WERI-Rb-1 (cell line): Measurements from ENCODE around the gene ATP4B.
A peak's percentile ranks its signal among the peaks of the same experiment; 100 is the strongest.

Source experiments
- DNase-seq: peaks from one replicate; pipeline ENCODE4 v3.0.0-alpha.2; 2020
- H3K27ac ChIP-seq: fragments of 250-450 bp; sonication (Bioruptor Pico); 2 replicates; pipeline ENCODE4 v1.5.1; 2020; ENCODE audit warnings: mild to moderate bottlenecking, moderate library complexity
- H3K27me3 ChIP-seq: fragments of 250-450 bp; sonication (Bioruptor Pico); 2 replicates; pipeline ENCODE4 v1.5.1; 2021; ENCODE audit warnings: mild to moderate bottlenecking, low read depth, moderate library complexity; ENCODE audit not compliant: insufficient read depth, severe bottlenecking
- H3K36me3 ChIP-seq: fragments of 250-450 bp; sonication (Bioruptor Pico); 2 replicates; pipeline ENCODE4 v1.5.1; 2020; ENCODE audit warnings: mild to moderate bottlenecking, moderate library complexity
- H3K4me3 ChIP-seq: 2 replicates; pipeline ENCODE4 v1.5.1; 2011; ENCODE audit warnings: low read depth, mild to moderate bottlenecking, control low read depth, low read length
- H3K9me3 ChIP-seq: fragments of 250-450 bp; sonication (Bioruptor Pico); 2 replicates; pipeline ENCODE4 v1.5.1; 2021; ENCODE audit warnings: mild to moderate bottlenecking, moderate library complexity; ENCODE audit not compliant: severe bottlenecking
- TF ChIP-seq, protein P1 (sequence below): IDR thresholded peaks from 2 replicates; pipeline ENCODE4 v1.5.1; 2011; ENCODE audit warnings: low read depth, mild to moderate bottlenecking, control low read depth, inconsistent platforms, low read length

The ATP4B gene

DNA sequence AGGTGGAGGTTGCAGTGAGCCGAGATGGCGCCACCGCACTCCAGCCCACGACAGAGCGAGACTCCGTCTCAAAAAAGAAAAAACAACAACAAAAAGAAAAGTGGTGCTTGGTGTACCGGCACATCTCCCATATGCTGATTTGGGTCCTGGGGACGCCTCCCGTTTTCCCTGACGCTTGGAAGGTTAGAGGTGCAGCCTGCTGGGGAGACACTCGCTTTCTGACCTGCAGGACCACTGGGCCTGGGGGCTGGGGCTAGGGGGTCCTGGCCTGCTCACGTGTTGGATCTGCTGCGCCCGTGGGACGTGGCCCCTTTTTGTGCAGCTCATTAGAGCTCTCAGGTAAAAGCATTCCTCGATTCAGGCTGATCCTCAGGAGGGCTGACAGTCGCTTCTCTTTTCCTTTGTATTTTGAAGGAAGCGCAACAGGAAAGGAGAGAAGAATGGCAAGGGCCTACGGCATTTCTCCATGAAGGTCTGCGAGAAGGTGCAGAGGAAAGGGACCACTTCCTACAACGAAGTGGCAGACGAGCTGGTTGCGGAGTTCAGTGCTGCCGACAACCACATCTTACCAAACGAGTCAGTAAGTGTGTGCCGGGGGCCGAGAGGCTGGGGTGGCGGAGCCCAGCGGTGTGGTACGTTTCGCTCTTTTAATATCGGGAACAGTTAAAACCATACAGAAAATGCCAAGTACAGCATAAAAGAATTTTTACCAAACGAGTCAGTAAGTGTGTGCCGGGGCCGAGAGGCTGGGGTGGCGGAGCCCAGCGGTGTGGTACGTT is 25.1 kb downstream of the ATP4B start:
- TF ChIP-seq, protein P1, sequence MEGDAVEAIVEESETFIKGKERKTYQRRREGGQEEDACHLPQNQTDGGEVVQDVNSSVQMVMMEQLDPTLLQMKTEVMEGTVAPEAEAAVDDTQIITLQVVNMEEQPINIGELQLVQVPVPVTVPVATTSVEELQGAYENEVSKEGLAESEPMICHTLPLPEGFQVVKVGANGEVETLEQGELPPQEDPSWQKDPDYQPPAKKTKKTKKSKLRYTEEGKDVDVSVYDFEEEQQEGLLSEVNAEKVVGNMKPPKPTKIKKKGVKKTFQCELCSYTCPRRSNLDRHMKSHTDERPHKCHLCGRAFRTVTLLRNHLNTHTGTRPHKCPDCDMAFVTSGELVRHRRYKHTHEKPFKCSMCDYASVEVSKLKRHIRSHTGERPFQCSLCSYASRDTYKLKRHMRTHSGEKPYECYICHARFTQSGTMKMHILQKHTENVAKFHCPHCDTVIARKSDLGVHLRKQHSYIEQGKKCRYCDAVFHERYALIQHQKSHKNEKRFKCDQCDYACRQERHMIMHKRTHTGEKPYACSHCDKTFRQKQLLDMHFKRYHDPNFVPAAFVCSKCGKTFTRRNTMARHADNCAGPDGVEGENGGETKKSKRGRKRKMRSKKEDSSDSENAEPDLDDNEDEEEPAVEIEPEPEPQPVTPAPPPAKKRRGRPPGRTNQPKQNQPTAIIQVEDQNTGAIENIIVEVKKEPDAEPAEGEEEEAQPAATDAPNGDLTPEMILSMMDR, result no peak
- H3K9me3 ChIP-seq, result no peaks in the 10 kb centered on the region
- DNase-seq, result no peak
- H3K27ac ChIP-seq, result no peak overlapping the region
- no peak overlapping the region for H3K4me3 ChIP-seq
- no peaks in the 10 kb centered on the region for H3K27me3 ChIP-seq
- H3K36me3 ChIP-seq, result peaks cover 100% of the 10 kb centered on the region

DNA sequence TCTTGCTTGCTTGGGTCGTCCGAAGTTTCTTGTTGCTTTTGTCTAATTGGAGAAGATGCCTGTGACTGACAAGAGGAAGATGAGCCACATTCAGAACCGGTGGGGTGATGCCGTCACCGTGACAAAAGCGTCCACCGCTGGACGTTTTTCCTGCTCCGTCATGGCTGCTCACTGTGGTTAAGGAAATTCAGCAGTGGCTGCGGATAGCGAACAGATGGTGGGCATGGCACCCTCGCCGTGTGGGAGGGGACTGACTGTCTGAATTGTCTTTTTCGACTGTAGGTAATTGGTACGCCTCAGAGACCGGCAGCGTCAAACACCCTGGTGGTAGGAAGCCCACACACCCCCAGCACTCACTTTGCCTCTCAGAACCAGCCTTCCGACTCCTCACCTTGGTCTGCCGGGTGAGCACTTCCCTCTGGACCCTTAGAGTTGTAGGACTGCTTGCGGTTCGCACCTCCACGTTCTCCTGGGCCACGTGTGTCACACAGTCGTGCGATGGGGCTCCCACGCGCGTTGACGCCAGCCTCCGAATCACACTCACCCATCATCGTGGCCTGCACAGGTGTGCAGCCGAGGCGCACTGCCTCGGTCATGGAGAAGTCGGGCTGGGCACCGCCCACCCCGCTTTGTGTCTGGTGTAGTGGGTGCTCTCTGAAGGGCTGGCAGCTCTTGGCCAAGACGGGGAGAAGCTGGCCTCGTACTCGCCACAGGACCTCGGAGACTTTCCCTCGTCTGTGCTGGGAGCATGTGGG is 26.5 kb downstream of the ATP4B start:
- Histone ChIP-seq H3K4me3 (no peak overlapping the region), H3K27me3 (no peaks in the 10 kb centered on the region), H3K36me3 (peaks cover 100% of the 10 kb centered on the region), H3K27ac (no peak overlapping the region), H3K9me3 (no peaks in the 10 kb centered on the region)
- TF ChIP-seq, protein P1, result no peak
- DNase-seq, result no peak

DNA sequence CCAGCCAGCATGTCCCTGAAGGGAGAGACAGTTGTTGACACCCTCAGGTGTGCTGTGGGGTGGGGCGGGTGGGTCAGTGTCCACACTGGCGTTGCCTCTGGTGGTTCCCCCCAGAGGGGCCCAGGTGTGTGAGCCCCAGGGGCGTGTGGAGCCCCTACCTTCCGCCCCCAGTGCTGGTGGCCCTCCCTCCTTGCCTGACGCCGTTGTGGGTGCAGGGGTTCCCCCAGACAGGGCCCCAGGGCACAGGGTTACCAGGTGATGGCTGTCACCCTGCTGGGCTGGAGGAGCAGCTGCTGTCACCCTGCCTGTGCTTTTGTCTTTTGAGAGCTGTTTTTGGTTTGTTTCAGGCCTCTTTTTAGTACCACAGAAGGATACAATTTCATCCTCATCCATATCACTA is 27.2 kb downstream of the ATP4B start:
- Histone ChIP-seq H3K27me3 (no peaks in the 10 kb centered on the region), H3K4me3 (no peak overlapping the region), H3K9me3 (no peaks in the 10 kb centered on the region), H3K36me3 (peaks cover 99% of the 10 kb centered on the region), H3K27ac (no peak overlapping the region)
- DNase-seq, result no peak
- TF ChIP-seq, protein P1, result no peak

DNA sequence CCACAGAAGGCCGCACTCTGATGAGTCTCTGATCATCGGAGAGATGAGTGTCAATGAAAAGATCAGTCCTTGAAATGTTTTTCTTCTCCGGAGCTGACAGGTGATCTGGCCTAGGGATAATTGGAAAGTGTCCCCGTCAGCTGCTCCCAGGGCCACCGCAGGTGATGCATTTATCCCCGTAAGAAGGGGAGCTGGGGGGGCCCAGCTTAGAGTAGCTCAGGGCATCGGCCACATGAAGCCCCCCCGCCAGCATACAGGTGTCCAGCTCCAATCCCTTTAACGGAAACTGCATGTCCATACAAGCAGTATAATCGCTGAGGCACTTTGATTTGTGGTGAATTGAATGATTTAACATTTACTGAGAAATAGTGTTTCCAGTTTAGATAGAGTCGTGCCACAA is 27.7 kb downstream of the ATP4B start:
- no peaks in the 10 kb centered on the region for H3K9me3 ChIP-seq
- peaks cover 94% of the 10 kb centered on the region for H3K36me3 ChIP-seq
- H3K4me3 ChIP-seq, result no peak overlapping the region
- H3K27me3 ChIP-seq, result no peaks in the 10 kb centered on the region
- no peak overlapping the region; the same call in 1 of the 2 replicates for H3K27ac ChIP-seq
- TF ChIP-seq, protein P1, result no peak
- peak; percentile 80 for DNase-seq

DNA sequence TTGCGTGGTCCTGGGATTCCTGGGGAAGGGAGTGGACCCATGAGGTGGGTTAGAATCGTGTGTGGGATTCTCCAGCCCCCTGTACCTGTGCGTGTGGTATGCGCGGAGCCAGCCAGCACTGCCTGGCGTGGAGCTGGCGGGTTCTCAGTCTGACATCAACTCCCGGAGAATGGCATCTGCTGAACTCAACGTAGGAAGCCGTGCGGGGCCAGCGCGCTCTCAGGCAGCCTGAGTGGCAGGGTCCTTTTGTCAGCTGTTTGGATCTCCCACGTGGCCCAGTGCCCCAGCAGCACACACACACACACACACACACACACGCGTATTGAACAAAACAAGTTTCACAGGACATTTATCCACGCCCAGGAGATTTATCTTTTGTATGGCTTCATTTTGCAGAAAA is 28.1 kb downstream of the ATP4B start:
- H3K27me3 ChIP-seq, result no peaks in the 10 kb centered on the region
- H3K4me3 ChIP-seq, result no peak overlapping the region
- H3K9me3 ChIP-seq, result no peaks in the 10 kb centered on the region
- H3K27ac ChIP-seq, result no peak overlapping the region
- peaks cover 90% of the 10 kb centered on the region for H3K36me3 ChIP-seq
- DNase-seq, result no peak
- TF ChIP-seq, protein P1, result no peak
